SH-SY5Y (cell line): Measurements from ENCODE around the gene DEDD2.

Experiments used
- GATA2 ChIP-seq: IDR thresholded peaks from 2 replicates; pipeline ENCODE4 v1.6.1; 2011; ENCODE audit warnings: mild to moderate bottlenecking, low read depth, low read length
- GATA3 ChIP-seq: IDR thresholded peaks from 2 replicates; pipeline ENCODE4 v1.6.1; 2011; ENCODE audit warnings: low read depth, mild to moderate bottlenecking, low read length, moderate library complexity

DNA sequence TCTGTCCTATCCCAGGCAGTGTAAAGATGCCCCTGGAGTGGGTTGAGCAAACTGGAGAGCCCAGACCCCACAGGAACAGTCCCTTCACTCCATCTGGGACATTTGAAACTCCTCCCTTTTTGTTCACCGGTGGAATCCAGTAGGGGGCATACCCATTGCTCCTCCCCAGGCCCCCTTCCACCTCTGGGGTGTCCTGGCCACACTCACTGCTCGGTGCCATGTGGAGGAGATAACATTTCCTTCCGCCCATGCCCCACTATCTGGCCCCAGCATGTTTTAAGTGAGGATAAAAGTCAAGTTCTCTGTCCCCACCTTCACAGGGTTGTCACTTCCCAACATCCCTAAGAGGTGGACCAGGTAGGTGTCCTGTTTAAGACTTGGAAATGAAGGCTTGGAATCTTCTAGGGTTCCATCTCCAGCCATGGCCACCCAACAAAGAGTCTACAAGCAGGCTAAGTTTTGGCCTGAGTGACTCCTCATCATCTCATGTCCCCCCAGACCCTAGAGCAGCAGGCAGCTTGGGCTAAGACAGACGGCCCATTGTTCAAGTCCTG lies 11.9 kb upstream of the DEDD2 start:
- TF ChIP-seq GATA2: no peak
- TF ChIP-seq GATA3: no peak
